G401 (cell line): ENCODE measurements around the gene TAGAP. TPM values are rescaled to one million over a fixed set of nuclear protein-coding genes. Genes with fewer than 3 reads are reported as not detected.

Source experiments
- DNase-seq: peaks from one replicate; pipeline ENCODE4 v3.0.0-alpha.2; 2015; ENCODE audit warnings: low spot score
- in situ Hi-C: cut with HindIII; loops from 2 replicates; pipeline ENCODE4 v1.10.0; 2016; ENCODE audit warnings: low sequenced_read_pairs, mixed read lengths
- total RNA-seq: library from RNA; depleted of rRNA; stranded (reverse); fragments of >200 nt; shearing (Covaris generic); gene quantifications from 2 replicates; pipeline ENCODE4 v1.2.3, GENCODE V29; 2014

Gene TAGAP
- total RNA-seq, 1 experiment from 2014 or later: 0.58 TPM

DNA sequence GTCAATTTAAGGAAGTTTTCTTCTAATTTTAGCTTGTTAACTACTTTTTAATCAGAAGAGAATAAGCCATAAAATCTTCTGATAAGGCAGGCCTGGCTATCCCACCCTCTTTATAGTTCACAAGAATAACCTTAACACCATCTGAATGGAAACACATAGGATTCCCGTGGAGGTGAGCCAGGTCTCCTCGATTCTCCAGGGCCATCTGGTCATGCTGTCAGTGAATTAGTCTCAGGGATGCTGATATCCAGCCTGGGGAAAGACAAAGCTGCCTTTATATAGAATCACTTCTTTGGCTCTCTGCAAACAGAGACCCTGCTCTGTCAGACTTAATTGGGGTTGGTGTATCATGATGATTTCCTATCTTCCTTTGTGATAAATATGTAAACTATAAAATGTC, 30.1 kb upstream of the TAGAP start:
- in situ Hi-C loops: no loop called here
- DNase-seq: peak; percentile 87

DNA sequence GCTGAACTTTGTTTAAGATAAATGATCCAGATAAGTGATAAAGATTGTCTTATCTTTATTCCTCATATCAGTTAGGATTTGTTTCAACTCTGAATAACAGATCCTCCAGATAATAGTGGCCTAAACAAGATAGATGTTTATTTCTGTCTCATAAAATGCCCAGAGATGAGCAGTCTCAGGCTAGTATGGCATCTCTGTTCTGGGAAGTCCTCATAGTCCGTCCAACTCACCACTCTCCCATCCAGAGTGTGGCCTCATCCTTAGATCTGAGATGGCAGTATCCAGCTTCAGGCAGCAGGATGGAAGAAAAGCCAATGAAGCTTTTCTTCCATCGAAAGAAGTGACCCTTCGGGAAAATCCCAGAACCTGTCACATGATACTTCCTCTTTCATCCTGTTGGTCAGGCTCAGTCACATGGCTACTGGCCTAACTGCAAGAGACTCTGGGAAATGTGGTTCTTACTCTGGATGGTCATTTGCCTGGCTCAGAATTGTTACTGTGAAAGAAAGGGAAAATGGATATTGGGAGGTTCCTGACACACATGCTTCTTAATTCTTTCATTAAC, 29.4 kb upstream of the TAGAP start:
- peak; percentile 74 for DNase-seq
- in situ Hi-C loops: no loop called here

DNA sequence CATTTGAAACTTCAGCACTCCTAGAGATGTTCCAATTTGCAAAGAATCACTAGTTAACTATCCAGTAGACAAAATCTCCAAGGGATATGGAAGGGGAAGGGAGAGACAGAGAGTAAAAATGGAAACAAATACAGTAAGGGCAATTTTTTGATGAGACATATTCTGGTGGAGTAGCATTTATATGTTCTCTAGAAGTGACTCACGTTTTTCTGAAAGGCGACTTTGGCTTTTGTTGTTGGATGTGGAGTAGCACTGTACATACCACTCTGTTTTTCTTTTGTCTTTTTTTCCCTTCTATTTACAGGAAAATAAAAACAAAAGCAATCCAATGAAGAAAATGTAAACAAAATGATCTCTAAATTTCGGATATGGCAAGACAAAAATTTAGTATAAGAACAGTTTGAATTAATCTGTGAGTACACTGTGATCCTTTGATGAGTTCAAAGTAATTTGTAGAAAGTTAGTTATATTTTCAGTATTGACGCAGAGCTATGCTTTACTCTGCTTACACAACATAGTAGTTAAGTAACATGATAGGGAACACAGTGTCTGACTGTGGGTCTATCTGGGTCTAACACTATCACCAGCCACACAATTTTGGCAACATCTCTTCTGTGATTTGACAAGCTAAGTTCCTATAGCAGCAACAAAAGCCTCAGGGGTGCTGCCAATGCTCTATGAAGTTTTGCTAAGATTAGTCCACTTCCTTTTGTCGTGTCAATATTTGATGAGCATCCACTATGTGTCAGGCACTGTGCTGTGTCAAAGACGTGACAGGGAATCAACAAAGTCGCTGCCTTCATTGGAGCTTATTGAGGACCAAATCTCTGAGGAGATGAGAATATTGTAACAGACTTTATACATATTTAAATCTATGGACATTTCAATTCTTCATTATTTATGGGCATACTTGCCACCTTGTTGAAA, 27.3 kb upstream of the TAGAP start:
- DNase-seq: no peak
- in situ Hi-C loops: no loop called here

DNA sequence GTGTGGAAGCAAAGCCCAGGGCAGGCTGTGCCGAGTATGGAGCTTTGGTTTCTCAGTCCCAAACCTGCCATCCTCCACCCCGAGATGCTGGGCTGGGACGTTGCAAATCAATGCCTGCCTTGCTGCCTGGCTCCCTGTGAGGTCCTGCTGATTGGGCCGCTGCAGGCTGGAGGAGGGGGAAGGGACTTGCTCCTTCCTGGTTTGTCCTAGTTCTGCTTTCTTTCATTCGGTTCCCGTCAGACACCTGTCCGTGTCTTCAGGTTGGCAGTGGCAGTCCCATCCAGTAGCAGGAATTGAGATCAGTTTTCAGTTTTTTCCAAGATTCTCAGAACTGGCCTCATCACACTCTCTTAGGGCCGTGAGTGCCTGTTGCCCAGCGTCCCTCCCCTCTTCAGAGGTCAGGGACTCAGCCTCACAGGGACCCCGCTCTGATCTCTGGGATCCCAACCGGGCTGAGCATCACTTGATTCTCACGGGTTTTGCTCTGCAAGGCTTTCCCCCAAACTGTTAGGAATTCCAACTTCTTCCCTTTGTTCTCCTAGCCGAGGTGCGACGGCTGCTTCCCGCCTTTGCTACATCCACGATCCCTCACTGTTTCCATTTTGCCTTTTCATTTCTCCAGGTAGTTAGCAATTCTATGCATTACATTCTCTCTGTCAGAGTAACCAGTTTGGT, 24.2 kb upstream of the TAGAP start:
- no peak for DNase-seq
- in situ Hi-C loops: no loop called here

DNA sequence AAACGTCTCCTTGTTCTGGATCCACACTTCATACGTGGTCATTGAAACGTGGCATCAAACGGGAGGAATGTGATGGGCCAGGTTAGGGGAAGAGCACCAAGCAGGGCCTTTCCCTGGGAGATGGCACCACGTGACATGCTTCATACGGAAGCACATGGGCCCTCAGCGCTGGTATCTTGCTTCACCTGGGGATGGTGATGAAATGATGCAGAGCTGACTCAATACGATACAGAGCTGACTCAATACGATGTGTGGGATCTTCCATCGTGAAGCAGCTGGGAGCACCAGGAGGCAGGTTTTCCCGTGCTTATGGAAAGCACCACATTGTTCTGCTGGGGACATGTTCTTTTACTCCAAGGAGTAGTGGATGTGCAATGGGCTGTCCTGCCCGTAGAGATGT, 22.5 kb upstream of the TAGAP start:
- in situ Hi-C loops: no loop called here
- no peak for DNase-seq

DNA sequence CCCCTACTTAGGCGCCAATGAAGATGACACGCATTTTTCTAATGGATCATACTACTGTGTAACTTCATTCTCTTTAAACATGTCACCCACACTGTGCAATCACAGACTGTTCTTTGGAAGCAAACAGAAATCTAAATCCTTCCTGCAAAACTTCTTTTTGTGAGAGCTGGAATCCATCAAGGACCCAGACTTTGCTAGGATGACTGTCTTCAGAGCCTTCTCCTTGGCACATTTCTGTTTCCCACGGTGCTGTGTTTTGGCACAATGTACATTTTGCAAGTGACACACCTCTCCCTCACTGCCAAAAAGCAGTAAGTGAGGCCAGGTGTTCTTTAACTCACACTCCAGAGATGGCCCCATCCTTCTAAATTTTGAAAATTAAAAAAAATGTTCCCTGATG, 21.7 kb upstream of the TAGAP start:
- in situ Hi-C loops: no loop called here
- peak; percentile 11 for DNase-seq

DNA sequence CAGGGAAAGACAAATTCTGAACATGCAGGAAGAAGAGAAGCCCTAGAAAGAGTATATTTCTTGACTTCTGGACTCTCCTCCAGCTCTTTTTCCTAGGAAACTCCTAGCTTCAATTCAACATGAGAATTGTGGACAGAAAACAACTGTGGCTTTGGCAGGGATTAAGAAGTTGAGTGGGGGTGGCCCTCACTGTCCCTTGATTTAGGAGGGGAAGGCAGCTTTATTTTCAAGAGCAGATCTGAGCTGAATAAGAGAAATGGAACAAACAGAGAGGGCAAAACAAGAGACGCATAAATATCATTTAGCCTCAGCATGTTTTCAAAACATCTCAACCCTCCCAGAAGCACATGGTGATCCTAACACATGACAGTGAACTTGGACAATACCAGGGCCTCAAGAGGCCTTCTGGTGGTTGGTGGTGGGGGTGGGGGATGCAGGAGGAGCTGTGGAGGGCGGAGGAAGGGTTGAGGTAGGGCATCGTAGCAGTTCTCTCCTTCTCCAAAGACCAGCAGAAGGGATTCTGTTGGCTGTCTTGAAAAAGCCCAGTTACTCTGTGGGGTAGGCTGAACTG, 21.1 kb upstream of the TAGAP start:
- in situ Hi-C loops: no loop called here

DNA sequence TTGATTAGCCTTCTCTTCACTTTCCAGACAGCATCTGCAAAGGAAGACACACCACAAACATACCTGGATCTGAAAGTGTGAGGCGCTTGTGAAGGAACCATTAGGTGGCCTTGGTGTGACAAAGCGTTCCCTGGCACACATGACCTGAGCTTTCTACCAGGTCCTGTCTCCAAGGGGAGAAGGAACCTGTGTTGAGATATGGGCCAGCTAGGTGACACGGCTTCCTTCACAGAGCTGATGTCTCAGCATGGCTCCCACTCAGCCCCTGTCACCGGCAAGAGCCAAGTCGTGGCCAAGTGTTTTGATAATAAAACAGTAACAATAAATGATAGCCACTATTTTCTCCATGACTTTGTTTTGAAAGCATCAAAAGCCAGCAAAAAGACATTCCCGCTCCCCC, 20.3 kb upstream of the TAGAP start:
- in situ Hi-C loops: no loop called here
- no peak for DNase-seq

More for the DNA sequence above, 21.1 kb upstream of the TAGAP start:
- no peak for DNase-seq

DNA sequence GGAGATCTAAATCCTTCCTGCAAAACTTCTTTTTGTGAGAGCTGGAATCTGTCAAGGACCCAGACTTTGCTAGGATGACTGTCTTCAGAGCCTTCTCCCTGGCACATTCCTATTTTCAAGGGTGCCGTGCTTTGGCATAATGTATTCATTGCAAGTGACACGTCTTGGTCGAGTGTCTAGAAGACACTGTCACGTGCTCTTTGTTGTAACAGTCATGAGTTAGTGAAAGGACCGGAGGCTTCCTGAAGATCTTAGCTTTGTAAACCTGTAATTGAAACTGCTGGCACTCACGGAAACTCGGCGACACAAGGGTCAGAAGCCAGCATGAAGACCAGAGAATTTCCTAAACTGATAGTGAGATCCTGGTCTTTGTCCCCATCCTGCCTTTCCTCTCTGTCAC, 19.7 kb upstream of the TAGAP start:
- no peak for DNase-seq
- in situ Hi-C loops: no loop called here

DNA sequence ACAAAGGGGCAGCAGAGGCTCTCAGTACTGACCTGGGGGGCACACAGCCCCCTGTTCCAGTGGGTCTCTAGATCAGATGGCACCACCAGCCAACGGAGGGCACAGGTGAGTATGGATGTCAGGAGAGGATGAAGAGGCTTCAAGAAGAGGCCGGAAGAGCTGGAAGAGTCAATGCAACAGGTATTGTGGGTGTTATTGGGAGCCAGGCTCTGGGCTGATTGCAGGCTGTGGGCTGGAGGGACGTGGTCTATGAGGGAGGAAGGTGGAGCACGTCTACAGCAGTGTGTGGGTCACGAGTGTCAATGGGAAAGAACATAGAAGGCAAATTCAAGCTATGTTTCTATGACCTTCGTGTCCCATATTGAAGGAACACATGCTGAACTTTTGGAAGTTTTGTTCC, 18.8 kb upstream of the TAGAP start:
- no peak for DNase-seq
- in situ Hi-C loops: no loop called here

DNA sequence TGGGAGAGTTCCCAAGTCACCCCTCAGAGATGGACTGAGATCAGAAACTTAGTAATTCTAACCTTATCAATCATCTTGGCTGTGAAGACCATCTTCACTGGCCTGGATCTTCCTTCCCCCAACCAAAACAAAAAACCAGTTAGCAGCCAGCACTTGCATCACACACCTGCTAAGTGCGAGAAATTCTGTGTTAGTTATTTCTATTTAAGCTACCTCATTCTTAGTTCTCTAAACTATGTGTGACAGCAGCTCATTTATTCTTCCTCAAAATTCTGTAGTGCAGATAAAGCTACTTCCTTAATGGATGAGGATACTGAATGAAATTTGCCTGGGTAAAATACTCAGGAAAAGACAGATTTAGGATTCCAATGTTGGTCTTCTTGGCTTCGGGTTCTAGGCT, 18.2 kb upstream of the TAGAP start:
- DNase-seq: no peak
- in situ Hi-C loops: no loop called here

DNA sequence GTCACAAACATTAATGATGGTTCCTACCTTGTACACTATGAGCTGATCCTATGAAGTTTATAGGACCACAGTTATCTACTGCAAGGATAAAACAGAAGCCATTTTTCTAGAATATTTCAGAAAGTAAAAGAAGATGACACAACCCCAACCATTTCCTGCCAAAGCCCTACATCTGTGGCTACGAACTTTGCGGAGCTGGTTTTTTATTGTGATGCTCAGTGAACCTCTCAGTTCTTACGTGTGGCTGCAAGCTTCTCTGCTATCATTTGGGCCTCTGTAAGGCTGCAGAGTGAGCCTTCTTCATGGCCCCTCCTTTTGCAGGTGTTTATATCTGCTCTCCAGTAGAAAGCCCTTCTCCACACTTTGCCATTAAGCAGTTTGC, 17.8 kb upstream of the TAGAP start:
- DNase-seq: no peak
- in situ Hi-C loops: no loop called here

DNA sequence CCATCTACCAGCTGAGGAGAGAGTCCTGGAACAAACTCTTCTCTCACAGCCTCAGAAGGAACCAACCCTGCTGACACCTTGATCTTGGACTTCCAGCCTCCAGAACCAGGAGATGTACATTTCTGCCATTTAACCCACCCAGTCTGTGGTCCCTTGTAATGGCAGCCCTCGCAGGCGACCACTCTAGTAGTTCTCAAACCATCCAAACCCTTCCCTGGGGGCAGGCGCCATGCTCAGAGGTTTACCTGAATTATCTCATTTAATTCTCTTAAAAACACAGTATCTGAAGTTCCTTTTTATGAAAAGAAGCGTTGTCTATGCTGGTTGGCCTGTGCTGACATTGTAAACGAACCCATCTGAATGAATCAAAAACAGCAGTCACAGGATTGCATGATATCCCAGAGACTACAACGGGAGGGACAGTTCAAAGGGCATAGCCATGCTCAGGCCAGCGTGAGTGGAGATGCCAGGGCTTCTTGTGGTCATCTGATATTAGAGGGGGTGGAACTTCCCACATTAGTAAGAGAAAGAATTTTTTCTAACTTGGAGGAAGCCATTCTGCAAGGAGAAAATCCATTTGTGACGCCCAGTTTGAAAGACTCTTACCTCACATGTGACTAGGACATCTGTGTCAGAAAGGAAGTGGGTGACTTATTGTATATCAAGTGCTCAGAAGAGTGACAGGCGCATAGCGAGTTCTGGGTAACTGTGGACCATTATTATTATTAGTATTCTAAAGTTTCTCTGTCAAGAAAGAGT, 17.2 kb upstream of the TAGAP start:
- in situ Hi-C loops: no loop called here
- no peak for DNase-seq

DNA sequence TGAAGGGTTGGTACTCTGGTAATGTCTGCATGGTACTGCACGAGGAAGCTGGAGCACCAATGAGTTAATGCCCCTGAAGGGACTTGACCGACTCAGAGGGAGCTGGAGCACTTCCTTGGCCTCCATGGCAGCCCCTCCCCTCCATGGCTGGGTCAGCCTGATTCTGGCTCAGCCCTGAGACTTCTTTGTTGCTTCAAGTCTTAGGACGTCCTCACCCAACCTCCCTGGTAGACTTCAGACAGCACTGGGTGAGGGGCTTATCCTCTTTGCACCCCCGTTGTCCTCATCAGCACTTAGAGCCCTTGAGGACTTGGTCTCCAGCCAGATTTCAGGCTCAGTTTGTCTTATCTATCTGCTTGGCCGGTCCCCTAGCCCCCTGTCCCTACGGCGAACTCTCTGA, 16.4 kb upstream of the TAGAP start:
- in situ Hi-C loops: no loop called here
- no peak for DNase-seq

DNA sequence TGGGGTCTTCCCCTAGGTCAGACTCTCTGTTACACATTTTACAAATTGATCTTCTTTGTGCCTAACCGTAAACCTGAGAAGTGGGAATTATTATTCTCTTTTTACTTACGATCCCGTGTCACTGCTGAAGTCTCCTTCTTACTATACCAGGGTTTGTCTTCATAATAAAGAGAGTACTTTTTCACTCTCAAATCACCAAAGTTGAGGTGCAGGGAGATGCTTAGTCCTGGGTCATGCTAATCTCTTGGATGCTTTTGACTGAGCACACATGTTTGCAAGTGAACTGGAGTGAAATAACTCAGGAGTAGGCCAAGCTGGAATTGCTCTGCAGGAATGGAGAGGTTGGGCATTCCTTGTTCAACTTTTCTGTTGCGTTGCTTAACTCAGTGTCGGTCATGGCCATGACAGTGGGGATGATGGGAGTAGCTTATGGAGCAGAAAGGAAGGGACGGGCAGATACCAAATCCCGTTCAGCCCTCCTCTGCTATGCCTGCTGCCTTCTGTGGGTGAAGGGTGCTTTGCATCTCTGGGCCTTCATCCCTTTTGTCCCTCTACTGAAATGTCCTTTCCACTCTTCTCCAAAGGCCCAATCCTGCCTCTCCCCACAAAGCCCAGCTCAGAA, 15.2 kb upstream of the TAGAP start:
- in situ Hi-C loops: no loop called here
- DNase-seq: no peak

DNA sequence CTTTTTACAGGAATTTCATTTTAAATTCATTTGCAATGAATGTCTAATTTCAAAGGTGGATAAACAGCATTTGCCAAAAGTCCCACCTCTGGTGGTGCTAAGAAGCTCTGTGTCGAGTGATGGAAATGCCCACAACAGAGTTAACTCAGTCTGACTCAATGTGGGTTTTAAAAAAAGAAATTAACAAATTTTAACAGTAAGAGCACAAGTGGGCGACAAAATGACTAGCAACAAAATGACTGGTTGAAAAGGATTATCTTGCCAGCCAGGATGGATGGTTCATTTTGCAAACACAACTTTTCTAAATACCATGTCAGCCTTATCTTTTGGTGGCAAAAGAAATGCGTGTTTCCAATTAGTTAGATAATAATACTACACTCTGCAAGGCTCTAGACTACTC, 14.3 kb upstream of the TAGAP start:
- in situ Hi-C loops: no loop called here
- DNase-seq: no peak

DNA sequence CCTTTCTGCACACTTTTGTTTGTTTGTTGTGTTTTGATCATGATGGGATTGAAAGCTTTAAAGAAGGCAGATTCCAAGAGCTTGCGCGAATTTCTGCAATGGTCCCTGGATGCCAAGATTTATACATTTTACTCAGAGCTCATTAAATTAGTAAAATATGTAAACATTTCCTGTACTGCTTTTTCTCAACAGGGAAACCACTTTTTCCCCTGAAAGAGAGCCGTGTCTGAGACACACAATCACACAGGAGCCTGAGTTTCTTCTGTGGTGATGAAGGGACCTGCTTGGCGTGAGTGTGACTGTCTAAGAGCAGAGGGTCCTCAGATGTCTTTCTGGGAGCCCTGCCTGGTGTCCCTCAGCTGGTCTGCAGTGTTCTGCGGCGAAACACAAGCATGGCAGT, 12.1 kb upstream of the TAGAP start:
- in situ Hi-C loops: no loop called here
- DNase-seq: no peak

DNA sequence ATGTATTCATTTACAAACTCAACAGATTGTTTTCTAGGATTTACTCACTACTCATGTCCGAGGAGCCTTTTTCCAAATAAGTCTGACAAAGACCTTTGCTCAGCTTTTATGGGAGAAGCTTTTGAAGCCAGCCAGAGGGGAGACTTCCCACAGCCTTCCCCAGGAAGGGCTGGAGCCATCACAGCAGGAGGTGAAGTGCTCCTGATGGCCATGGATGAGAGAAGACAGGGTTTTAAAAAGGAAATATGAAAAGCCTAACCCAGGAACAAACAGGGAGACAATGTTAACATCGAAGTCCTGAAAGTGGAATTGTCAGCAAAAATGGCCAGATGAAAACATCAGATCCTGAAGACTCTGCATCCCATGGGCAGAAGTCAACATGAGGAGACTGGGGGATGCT, 11.6 kb upstream of the TAGAP start:
- in situ Hi-C loops: no loop called here
- no peak for DNase-seq

DNA sequence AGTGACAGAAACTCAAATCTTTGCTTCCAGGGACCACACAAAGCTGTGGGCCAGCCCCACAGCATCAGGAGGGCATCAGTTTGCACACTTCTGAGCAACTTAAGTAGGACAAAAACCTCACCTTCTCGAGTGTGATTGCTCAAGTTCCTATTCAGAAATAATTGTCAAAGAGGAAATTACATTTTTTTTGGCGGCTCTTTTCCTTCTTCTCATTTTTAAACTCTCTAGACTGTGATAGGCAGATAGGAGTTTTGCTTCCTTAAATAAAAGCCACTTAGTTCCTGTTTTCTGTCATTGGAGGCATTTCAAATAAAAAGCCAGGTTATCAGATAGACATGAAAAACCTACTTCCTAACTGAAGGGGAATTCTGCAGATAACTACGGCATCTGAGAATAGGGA, 11.2 kb upstream of the TAGAP start:
- no peak for DNase-seq
- in situ Hi-C loops: no loop called here
